GM21717 (cell line): Measurements from ENCODE around the gene QPRT.
"Not testable (repeated sequence)": the region's sequence is repeated elsewhere in the genome, so short reads cannot be mapped to it uniquely, and the experiment has no call there.

Experiments
- ATAC-seq: cut with Tn5 transposase; IDR thresholded peaks from one replicate; pipeline ENCODE4 v1.9.1; 2021; ENCODE audit warnings: mild to moderate bottlenecking, moderate library complexity; ENCODE audit not compliant: unreplicated experiment

Gene QPRT

GRCh38 chr16:29662000-29662728 lies 16.8 kb upstream of the QPRT start:
- ATAC-seq = no peak

- no peak for ATAC-seq
Observed at GRCh38 chr16:29662729-29663015, 16.3 kb upstream of the QPRT start.

- ATAC-seq = no peak
Observed at GRCh38 chr16:29663016-29663806, 15.8 kb upstream of the QPRT start, which contains the start of gene SPN. Gene SPN (plus strand): TSS chr16:29663247. CDS start chr16:29663729, 482 bp downstream.

GRCh38 chr16:29663807-29664090 lies 15.2 kb upstream of the QPRT start:
- no peak for ATAC-seq

- ATAC-seq = no peak
Observed at GRCh38 chr16:29664091-29664921, 14.7 kb upstream of the QPRT start.

- ATAC-seq = no peak
Observed at GRCh38 chr16:29665294-29666077, 13.5 kb upstream of the QPRT start.

- ATAC-seq = not testable (repeated sequence)
Observed at GRCh38 chr16:29667322-29667610, 11.7 kb upstream of the QPRT start.

- ATAC-seq = no peak
Observed at GRCh38 chr16:29667755-29668154, 11.2 kb upstream of the QPRT start.

- no peak for ATAC-seq
Observed at GRCh38 chr16:29668267-29668666, 10.7 kb upstream of the QPRT start.

GRCh38 chr16:29673501-29673900 lies 5.5 kb upstream of the QPRT start:
- no peak for ATAC-seq

GRCh38 chr16:29674188-29674587 lies 4.8 kb upstream of the QPRT start:
- ATAC-seq = no peak

- ATAC-seq = no peak
Observed at GRCh38 chr16:29675811-29676643, 3.0 kb upstream of the QPRT start.

- ATAC-seq = no peak
Observed at GRCh38 chr16:29676989-29677785, 1.8 kb upstream of the QPRT start.

GRCh38 chr16:29680180-29680598 lies 1.2 kb downstream of the QPRT start:
- ATAC-seq = no peak

- ATAC-seq = no peak
Observed at GRCh38 chr16:29683543-29684090, 4.6 kb downstream of the QPRT start.

GRCh38 chr16:29684679-29685078 lies 5.7 kb downstream of the QPRT start:
- ATAC-seq = no peak

- no peak for ATAC-seq
Observed at GRCh38 chr16:29686740-29687332, 7.9 kb downstream of the QPRT start.

- no peak for ATAC-seq
Observed at GRCh38 chr16:29687755-29688154, 8.8 kb downstream of the QPRT start.

GRCh38 chr16:29688172-29688571 lies 9.2 kb downstream of the QPRT start:
- no peak for ATAC-seq
